PFSK-1 (cell line): ENCODE results near the gene ARHGEF18.

ENCODE experiments used
- FOXP2 ChIP-seq: optimal IDR thresholded peaks from 2 replicates; pipeline ENCODE3; 2011; ENCODE audit warnings: borderline replicate concordance, control low read depth, inconsistent platforms; ENCODE audit not compliant: insufficient read depth; ENCODE audit errors: extremely low read length, extremely low read depth
- POLR2AphosphoS5 ChIP-seq: IDR thresholded peaks from 2 replicates; pipeline ENCODE4 v1.6.1; 2012; ENCODE audit warnings: low read depth, mild to moderate bottlenecking, control low read depth, low read length, moderate library complexity
- SIN3A ChIP-seq: IDR thresholded peaks from 2 replicates; pipeline ENCODE4 v1.6.1; 2012; ENCODE audit warnings: mild to moderate bottlenecking, low read length, moderate library complexity, borderline replicate concordance; ENCODE audit not compliant: insufficient read depth
- TAF1 ChIP-seq: IDR thresholded peaks from 2 replicates; pipeline ENCODE4 v1.6.1; 2012; ENCODE audit warnings: low read length, control low read depth, borderline replicate concordance; ENCODE audit not compliant: insufficient read depth
- TF ChIP-seq, protein P1 (sequence below), 2 experiments: IDR thresholded peaks; 2 replicates each; pipeline versions ENCODE4 v1.6.1 to v1.8.0; 2011 to 2012; ENCODE audit warnings: low read depth in 2 of 2, low read length in 2 of 2, control low read depth in 1 of 2, inconsistent platforms in 1 of 2, mild to moderate bottlenecking in 1 of 2, moderate library complexity in 1 of 2; ENCODE audit not compliant: insufficient read depth in 1 of 2

DNA sequence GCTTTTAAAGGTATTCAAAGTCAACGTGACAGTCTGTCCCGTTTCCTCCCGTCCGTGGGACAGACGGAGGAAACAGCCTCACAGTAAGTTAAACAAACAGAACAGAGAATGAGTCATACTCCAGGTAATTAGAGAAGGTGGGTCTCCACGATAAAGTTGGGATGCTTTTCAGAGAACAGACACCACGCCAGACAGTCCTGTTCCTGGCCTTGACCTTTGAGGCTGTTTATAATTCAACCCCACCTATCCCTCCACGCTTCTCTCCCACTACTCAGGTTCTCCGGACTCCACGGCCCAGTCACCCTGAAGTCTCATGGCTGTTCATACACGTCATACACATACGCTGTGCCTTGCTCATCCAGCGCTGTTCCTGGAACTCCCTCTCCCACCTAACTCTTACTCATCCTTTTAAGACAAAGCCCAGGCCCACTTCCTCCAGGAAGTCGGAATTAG lies 42.5 kb downstream of the ARHGEF18 start:
- TF ChIP-seq, protein P1, sequence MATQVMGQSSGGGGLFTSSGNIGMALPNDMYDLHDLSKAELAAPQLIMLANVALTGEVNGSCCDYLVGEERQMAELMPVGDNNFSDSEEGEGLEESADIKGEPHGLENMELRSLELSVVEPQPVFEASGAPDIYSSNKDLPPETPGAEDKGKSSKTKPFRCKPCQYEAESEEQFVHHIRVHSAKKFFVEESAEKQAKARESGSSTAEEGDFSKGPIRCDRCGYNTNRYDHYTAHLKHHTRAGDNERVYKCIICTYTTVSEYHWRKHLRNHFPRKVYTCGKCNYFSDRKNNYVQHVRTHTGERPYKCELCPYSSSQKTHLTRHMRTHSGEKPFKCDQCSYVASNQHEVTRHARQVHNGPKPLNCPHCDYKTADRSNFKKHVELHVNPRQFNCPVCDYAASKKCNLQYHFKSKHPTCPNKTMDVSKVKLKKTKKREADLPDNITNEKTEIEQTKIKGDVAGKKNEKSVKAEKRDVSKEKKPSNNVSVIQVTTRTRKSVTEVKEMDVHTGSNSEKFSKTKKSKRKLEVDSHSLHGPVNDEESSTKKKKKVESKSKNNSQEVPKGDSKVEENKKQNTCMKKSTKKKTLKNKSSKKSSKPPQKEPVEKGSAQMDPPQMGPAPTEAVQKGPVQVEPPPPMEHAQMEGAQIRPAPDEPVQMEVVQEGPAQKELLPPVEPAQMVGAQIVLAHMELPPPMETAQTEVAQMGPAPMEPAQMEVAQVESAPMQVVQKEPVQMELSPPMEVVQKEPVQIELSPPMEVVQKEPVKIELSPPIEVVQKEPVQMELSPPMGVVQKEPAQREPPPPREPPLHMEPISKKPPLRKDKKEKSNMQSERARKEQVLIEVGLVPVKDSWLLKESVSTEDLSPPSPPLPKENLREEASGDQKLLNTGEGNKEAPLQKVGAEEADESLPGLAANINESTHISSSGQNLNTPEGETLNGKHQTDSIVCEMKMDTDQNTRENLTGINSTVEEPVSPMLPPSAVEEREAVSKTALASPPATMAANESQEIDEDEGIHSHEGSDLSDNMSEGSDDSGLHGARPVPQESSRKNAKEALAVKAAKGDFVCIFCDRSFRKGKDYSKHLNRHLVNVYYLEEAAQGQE (IDR thresholded peaks at IDR 0.05; ENCODE audit: insufficient read depth in 1 of 2, low read depth in 2 of 2, low read length in 2 of 2) = no peak
- no peak for TF ChIP-seq POLR2AphosphoS5
- no peak for TF ChIP-seq TAF1
- peak; percentile 13 for TF ChIP-seq FOXP2
- TF ChIP-seq SIN3A = no peak
